Measurements from ENCODE around the gene EME1. TPM values are rescaled to one million over a fixed set of nuclear protein-coding genes. Genes with fewer than 3 reads are reported as not detected.

The EME1 gene
- polyA plus RNA-seq, 1 donor from 2014 or later = 5.4 TPM

DNA sequence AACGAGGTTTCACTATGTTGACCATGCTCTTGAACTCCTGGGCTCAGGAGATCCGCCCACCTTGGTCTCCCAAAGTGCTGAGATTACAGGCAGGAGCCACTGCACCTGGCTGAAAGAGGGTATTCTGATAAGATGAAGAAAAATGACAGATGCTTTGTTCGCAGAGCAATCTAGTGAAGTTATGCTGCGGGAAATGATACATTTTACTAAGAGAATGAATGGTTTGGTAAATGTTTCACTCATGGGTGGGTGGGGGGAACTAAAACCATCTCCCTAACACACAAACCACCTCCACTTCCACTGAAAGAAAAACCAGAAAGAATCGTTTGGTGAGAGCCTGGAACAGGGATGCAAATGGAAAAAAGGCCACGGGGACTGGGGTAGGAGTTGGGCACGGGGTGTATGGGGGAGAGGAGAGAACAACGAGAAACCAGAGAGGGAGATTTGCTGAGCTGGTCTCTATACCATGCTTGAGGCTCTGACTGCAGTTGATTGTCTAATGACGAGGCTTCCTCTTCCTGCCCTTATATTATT is 46.1 kb upstream of the EME1 start:
- no peaks in the 10 kb centered on the region for H3K9me2 ChIP-seq (ENCODE audit: insufficient read depth, low read length)

More for the DNA sequence above, 46.1 kb upstream of the EME1 start:
- Histone ChIP-seq H3K4me2 (ENCODE audit: low read length) (no peak overlapping the region), H3K4me3 (ENCODE audit: low read length) (no peak overlapping the region), H2AFZ (ENCODE audit: low read depth, low read length) (no peak overlapping the region), H3K9me3 (ENCODE audit: low read length) (no peaks in the 10 kb centered on the region), H3K79me2 (replicated peaks; ENCODE audit: insufficient read depth, low read length) (no peaks in the 10 kb centered on the region), H3K9ac (ENCODE audit: low read length) (no peak overlapping the region), H3K27me3 (ENCODE audit: insufficient read depth, low read depth, low read length) (no peaks in the 10 kb centered on the region), H4K20me1 (ENCODE audit: insufficient read depth) (no peaks in the 10 kb centered on the region), H3K36me3 (ENCODE audit: insufficient read depth, low read length) (no peaks in the 10 kb centered on the region), H3F3A (ENCODE audit: insufficient read depth, low read length, poor library complexity, severe bottlenecking) (no peaks in the 10 kb centered on the region), H3K27ac (ENCODE audit: low read length) (no peak overlapping the region)
- no peak for TF ChIP-seq REST (IDR thresholded peaks at IDR 0.05; ENCODE audit: borderline replicate concordance)
- no peak for TF ChIP-seq RAD21 (conservative IDR thresholded peaks at IDR 0.05)
- no peak for TF ChIP-seq POLR2AphosphoS5 (IDR thresholded peaks at IDR 0.05)
- no peak for TF ChIP-seq EP300 (conservative IDR thresholded peaks at IDR 0.05; ENCODE audit: poor library complexity, severe bottlenecking)
- TF ChIP-seq TAF1 (IDR thresholded peaks at IDR 0.05; ENCODE audit: low read depth) = no peak
- no peak for TF ChIP-seq MXI1 (conservative IDR thresholded peaks at IDR 0.05; ENCODE audit: poor library complexity, severe bottlenecking)
- no peak for TF ChIP-seq SMC3 (conservative IDR thresholded peaks at IDR 0.05; ENCODE audit: poor library complexity)
- no peak for TF ChIP-seq EZH2 (IDR thresholded peaks at IDR 0.05; ENCODE audit: borderline replicate concordance, insufficient read depth, low read length, poor library complexity, severe bottlenecking)
- no peak for TF ChIP-seq CTCF (IDR thresholded peaks at IDR 0.05; ENCODE audit: poor library complexity, severe bottlenecking)

Data from neural cell (in vitro differentiated cells).